NCI-H69 (cell line): ENCODE measurements around the gene APOBEC2.
A peak's percentile ranks its signal among the peaks of the same experiment; 100 is the strongest.

Experiments
- DNase-seq: peaks from one replicate; lab custom pipeline; 2025; lab: John Stamatoyannopoulos, UW

Gene APOBEC2

GRCh38 chr6:41090841-41091761 lies 38.1 kb downstream of the APOBEC2 start:
- no peak for DNase-seq

GRCh38 chr6:41092421-41093140 lies 39.6 kb downstream of the APOBEC2 start:
- peak; percentile 54 for DNase-seq

GRCh38 chr6:41093729-41094128 lies 40.7 kb downstream of the APOBEC2 start:
- DNase-seq: no peak

GRCh38 chr6:41097467-41098090 lies 44.6 kb downstream of the APOBEC2 start:
- DNase-seq: no peak

GRCh38 chr6:41098366-41098765 lies 45.4 kb downstream of the APOBEC2 start:
- no peak for DNase-seq

- no peak for DNase-seq
Measured at GRCh38 chr6:41100871-41101287, 47.9 kb downstream of the APOBEC2 start.

- no peak for DNase-seq
Measured at GRCh38 chr6:41103847-41104246, 50.8 kb downstream of the APOBEC2 start.

- no peak for DNase-seq
Measured at GRCh38 chr6:41111017-41111416, 58.0 kb downstream of the APOBEC2 start.
